ENCODE data around the gene HES2. TPM values are rescaled to one million over a fixed set of nuclear protein-coding genes. Genes with fewer than 3 reads are reported as not detected.
"Not testable (repeated sequence)": the region's sequence is repeated elsewhere in the genome, so short reads cannot be mapped to it uniquely, and the experiment has no call there.

The HES2 gene
- total and polyA plus RNA-seq, 4 donors: 0.26 to 5.0 (median 2.7) TPM

DNA sequence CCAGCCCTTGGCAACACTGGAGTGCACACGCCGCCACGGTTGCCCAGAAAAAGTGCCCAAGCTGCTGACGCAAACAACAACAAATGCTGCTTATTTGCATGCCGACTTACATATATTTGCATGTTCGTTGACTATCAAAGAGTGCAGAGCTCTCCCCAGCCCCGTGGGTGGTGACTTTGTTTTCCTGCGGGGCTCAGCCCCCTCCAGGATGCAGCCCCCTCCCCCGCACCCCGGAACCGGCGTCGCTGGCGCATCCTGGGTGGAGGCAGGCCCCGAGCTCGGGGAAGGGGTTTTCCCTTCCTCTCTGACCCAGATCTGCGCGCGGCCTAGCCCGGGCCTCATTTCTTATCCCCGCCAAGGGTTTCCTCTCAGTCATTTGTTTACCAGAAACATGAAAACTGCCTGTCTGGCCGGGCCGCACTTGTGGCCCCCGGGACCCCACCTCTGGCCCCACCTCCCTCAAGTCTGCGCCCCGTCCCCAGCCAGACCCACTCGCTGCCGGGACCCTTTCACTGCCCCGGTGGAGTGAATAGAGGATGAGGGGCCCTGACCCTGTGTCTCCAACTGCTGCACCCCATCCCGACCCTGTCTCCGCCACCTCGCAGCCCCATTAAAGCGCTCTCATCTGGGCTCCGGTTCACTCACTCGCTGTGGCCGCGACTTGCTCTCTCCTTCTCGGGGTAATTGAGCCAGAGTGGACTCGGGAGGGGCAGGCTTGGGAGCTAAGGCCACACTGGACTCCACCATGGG lies 40.8 kb upstream of the HES2 start:
- no peak overlapping the region for H3K4me3 ChIP-seq
- ATAC-seq (ENCODE audit: insufficient read depth, low FRiP score): peak; percentile 58
- H3K27ac ChIP-seq (ENCODE audit: low read depth in 1 of 2, low read length in 1 of 2): no peak overlapping the region

DNA sequence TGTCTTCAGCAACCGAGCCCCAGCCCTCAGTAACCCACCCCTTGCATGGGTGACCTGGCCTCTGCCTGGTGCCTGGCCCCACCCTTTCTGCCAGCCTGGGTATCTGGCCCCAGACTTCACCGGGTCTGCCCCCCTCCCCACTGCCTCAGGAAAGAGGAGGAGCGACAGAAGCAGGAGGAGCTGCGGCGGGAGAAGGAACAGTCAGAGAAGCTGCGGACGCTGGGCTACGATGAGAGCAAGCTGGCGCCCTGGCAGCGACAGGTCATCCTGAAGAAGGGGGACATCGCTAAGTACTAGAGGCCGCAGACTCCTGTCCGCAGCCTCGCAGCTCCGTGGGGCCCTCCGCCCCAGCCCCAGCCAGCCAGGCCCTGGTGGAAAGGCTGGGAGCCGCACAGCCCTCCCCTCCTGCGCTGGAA lies 40.1 kb upstream of the HES2 start:
- Histone ChIP-seq H3K9me3 (ENCODE audit: control insufficient read depth in 4 of 4, insufficient read depth in 3 of 4, low read length in 3 of 4) (peaks cover 0 to 7% (median 0%) of the 10 kb centered on the region in 4 donors), H3K27ac (ENCODE audit: low read depth in 1 of 2, low read length in 1 of 2) (peak overlapping the region in 1 of 2 donors; percentile 15), H3K36me3 (ENCODE audit: control insufficient read depth in 4 of 4, insufficient read depth in 4 of 4, low read length in 4 of 4) (peaks cover 0 to 7% (median 4%) of the 10 kb centered on the region in 4 donors), H3K4me3 (no peak overlapping the region), H3K9ac (ENCODE audit: insufficient read depth in 1 of 2, low read length in 2 of 2) (no peak overlapping the region), H3K4me1 (ENCODE audit: control insufficient read depth in 5 of 5, insufficient read depth in 5 of 5, low read length in 5 of 5) (peaks cover 0 to 20% (median 8%) of the 10 kb centered on the region in 5 donors), H3K27me3 (ENCODE audit: control insufficient read depth in 3 of 3, insufficient read depth in 3 of 3, low read length in 2 of 3) (peaks cover 11 to 22% (median 20%) of the 10 kb centered on the region in 3 donors)
- WGBS, 2 donors: 9 to 13% methylated on average over 18 of the region's 18 CpGs
- ATAC-seq (ENCODE audit: insufficient read depth, low FRiP score) (peak; percentile 45), DNase-seq (peak in 2 of 3 donors; percentile 44 to 47)
- TF ChIP-seq, protein P1, sequence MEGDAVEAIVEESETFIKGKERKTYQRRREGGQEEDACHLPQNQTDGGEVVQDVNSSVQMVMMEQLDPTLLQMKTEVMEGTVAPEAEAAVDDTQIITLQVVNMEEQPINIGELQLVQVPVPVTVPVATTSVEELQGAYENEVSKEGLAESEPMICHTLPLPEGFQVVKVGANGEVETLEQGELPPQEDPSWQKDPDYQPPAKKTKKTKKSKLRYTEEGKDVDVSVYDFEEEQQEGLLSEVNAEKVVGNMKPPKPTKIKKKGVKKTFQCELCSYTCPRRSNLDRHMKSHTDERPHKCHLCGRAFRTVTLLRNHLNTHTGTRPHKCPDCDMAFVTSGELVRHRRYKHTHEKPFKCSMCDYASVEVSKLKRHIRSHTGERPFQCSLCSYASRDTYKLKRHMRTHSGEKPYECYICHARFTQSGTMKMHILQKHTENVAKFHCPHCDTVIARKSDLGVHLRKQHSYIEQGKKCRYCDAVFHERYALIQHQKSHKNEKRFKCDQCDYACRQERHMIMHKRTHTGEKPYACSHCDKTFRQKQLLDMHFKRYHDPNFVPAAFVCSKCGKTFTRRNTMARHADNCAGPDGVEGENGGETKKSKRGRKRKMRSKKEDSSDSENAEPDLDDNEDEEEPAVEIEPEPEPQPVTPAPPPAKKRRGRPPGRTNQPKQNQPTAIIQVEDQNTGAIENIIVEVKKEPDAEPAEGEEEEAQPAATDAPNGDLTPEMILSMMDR (IDR thresholded peaks at IDR 0.05; ENCODE audit: control extremely low read depth, extremely low read depth): no peak

More for the DNA sequence above, 40.8 kb upstream of the HES2 start:
- Histone ChIP-seq H3K36me3 (ENCODE audit: control insufficient read depth in 4 of 4, insufficient read depth in 4 of 4, low read length in 4 of 4) (peaks cover 0 to 7% (median 4%) of the 10 kb centered on the region in 4 donors), H3K27me3 (ENCODE audit: control insufficient read depth in 3 of 3, insufficient read depth in 3 of 3, low read length in 2 of 3) (peaks cover 5 to 21% (median 19%) of the 10 kb centered on the region in 3 donors), H3K4me1 (ENCODE audit: control insufficient read depth in 5 of 5, insufficient read depth in 5 of 5, low read length in 5 of 5) (peaks cover 0 to 20% (median 2%) of the 10 kb centered on the region in 5 donors), H3K9ac (ENCODE audit: insufficient read depth in 1 of 2, low read length in 2 of 2) (peak overlapping the region in 1 of 2 donors; percentile 53), H3K9me3 (ENCODE audit: control insufficient read depth in 4 of 4, insufficient read depth in 3 of 4, low read length in 3 of 4) (peaks cover 0 to 6% (median 0%) of the 10 kb centered on the region in 4 donors)
- peak; percentile 52 to 70 (median 57) for DNase-seq
- 24 to 30% methylated on average over 39 of the region's 39 CpGs for WGBS, 2 donors
- TF ChIP-seq, protein P1 (IDR thresholded peaks at IDR 0.05; ENCODE audit: control extremely low read depth, extremely low read depth): no peak

DNA sequence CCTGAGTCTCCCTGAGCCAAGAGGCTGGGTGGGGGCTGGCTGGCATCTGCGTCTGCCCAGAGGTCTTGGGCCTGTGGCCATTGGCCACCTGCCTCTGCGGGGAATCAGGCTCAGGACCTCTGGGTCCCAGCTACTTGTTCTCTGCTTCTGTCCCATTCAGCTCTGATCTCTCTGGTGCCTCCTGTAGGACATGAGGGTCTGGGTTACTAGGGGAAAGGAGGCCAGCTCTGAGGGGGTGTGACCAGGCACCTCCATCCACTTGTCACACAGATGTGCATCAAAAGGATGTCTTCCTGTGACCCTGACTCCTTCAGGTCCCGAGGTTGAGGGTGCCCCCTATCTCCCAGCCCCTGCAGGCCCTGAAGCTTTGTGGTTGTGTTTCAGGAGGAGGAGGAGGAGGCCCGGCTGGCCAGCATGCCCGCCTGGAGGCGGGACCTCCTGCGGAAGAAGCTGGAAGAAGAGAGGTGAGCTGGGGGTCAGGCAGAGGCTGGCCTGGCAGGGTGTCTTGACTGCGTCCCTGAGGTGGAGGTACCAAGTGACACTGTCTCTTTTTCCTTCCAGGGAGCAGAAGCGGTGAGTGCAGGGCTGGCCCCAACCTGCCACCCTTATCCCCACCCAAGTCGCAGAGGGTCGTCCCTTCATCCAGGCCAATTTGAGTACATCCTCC lies 37.2 kb upstream of the HES2 start:
- TF ChIP-seq, protein P1 (IDR thresholded peaks at IDR 0.05; ENCODE audit: control extremely low read depth, extremely low read depth): no peak
- Histone ChIP-seq H3K36me3 (ENCODE audit: control insufficient read depth in 4 of 4, insufficient read depth in 4 of 4, low read length in 4 of 4) (peaks cover 0 to 2% (median 0%) of the 10 kb centered on the region in 4 donors), H3K4me3 (no peak overlapping the region), H3K27me3 (ENCODE audit: control insufficient read depth in 3 of 3, insufficient read depth in 3 of 3, low read length in 2 of 3) (peaks cover 11 to 33% (median 31%) of the 10 kb centered on the region in 3 donors), H3K27ac (ENCODE audit: low read depth in 1 of 2, low read length in 1 of 2) (no peak overlapping the region), H3K4me1 (ENCODE audit: control insufficient read depth in 5 of 5, insufficient read depth in 5 of 5, low read length in 5 of 5) (peaks cover 0 to 29% (median 11%) of the 10 kb centered on the region in 5 donors), H3K9me3 (ENCODE audit: control insufficient read depth in 4 of 4, insufficient read depth in 3 of 4, low read length in 3 of 4) (peaks cover 0 to 7% (median 0%) of the 10 kb centered on the region in 4 donors), H3K9ac (ENCODE audit: insufficient read depth in 1 of 2, low read length in 2 of 2) (no peak overlapping the region)
- DNase-seq (no peak), ATAC-seq (ENCODE audit: insufficient read depth, low FRiP score) (no peak)
- WGBS, 2 donors: 83 to 85% methylated on average over 11 of the region's 11 CpGs

DNA sequence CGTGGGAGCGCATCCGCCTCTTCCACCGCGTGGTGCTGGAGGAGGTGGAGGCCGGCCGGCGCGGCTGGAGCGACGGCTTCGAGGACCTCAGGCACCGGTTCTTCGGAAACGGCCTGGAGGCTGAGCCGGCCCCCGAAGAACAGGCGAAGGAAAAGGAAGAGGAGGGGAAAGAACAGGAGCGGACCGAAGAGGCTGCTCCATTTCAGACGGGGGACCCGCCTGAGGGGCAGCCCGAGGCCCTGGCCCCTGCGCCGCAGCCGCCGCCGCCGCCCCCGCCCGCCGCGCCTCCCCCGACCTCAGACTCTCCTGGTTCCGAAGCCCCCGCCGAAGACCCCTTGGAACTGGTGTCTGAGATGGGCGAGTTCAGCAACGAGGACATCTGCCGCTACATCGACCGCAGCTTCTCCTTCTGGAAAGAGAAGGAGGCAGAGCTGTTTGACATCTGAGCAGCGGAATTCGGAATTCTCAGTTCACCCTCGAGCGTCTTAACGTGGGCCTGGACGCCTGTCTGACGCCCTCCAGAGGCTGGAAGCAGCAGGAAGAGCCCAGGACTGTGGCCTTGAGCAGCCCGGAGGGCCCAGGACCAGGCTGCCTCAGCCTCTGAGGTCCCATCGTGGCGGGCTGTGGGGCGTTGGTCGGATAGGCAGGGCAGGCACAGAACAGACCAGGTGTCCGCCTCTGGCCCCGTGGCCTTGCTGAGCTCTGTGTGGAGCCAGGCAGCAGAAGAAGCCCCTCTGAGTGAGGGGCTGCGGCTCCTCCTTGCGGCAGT lies 36.2 kb upstream of the HES2 start:
- not testable (repeated sequence) for H3K9ac ChIP-seq (ENCODE audit: insufficient read depth in 1 of 2, low read length in 2 of 2); H3K27ac ChIP-seq (ENCODE audit: low read depth in 1 of 2, low read length in 1 of 2); H3K9me3 ChIP-seq (ENCODE audit: control insufficient read depth in 4 of 4, insufficient read depth in 3 of 4, low read length in 3 of 4); ATAC-seq (ENCODE audit: insufficient read depth, low FRiP score); DNase-seq; H3K4me3 ChIP-seq; H3K36me3 ChIP-seq (ENCODE audit: control insufficient read depth in 4 of 4, insufficient read depth in 4 of 4, low read length in 4 of 4)
- peaks cover 0 to 19% (median 10%) of the 10 kb centered on the region in 5 donors for H3K4me1 ChIP-seq (ENCODE audit: control insufficient read depth in 5 of 5, insufficient read depth in 5 of 5, low read length in 5 of 5)
- WGBS, 2 donors: 32 to 37% methylated on average over 39 to 58 of the region's 58 CpGs
- H3K27me3 ChIP-seq (ENCODE audit: control insufficient read depth in 3 of 3, insufficient read depth in 3 of 3, low read length in 2 of 3): peaks cover 11 to 36% (median 31%) of the 10 kb centered on the region in 3 donors

Measured in lung (tissue), 12 donors.